Measurements from ENCODE around the gene FOXN3.
"Not testable (repeated sequence)": the region's sequence is repeated elsewhere in the genome, so short reads cannot be mapped to it uniquely, and the experiment has no call there.

The FOXN3 gene

GRCh38 chr14:89228921-89229639 lies 188.0 kb downstream of the FOXN3 start:
- no peak for DNase-seq (ENCODE audit: low read depth in 3 of 3)

GRCh38 chr14:89227496-89227836 lies 189.6 kb downstream of the FOXN3 start:
- no peak for DNase-seq (ENCODE audit: low read depth in 3 of 3)

- no peak for DNase-seq (ENCODE audit: low read depth in 3 of 3)
These were observed 190.1 kb downstream of the FOXN3 start for GRCh38 chr14:89226801-89227495.

GRCh38 chr14:89225607-89226006 lies 191.4 kb downstream of the FOXN3 start:
- no peak for DNase-seq (ENCODE audit: low read depth in 3 of 3)

GRCh38 chr14:89221109-89221810 lies 195.8 kb downstream of the FOXN3 start:
- DNase-seq (ENCODE audit: low read depth in 3 of 3) = no peak

- no peak for DNase-seq (ENCODE audit: low read depth in 3 of 3)
These were observed 198.0 kb downstream of the FOXN3 start for GRCh38 chr14:89219051-89219450.

- no peak for DNase-seq (ENCODE audit: low read depth in 3 of 3)
These were observed 199.1 kb downstream of the FOXN3 start for GRCh38 chr14:89217891-89218290.

- no peak for DNase-seq (ENCODE audit: low read depth in 3 of 3)
These were observed 201.5 kb downstream of the FOXN3 start for GRCh38 chr14:89215531-89215930.

- no peak for DNase-seq (ENCODE audit: low read depth in 3 of 3)
These were observed 201.9 kb downstream of the FOXN3 start for GRCh38 chr14:89215114-89215513.

GRCh38 chr14:89214221-89214965 lies 202.6 kb downstream of the FOXN3 start:
- DNase-seq (ENCODE audit: low read depth in 3 of 3) = no peak

GRCh38 chr14:89212386-89213235 lies 204.4 kb downstream of the FOXN3 start:
- no peak for DNase-seq (ENCODE audit: low read depth in 3 of 3)

- no peak for DNase-seq (ENCODE audit: low read depth in 3 of 3)
These were observed 207.5 kb downstream of the FOXN3 start for GRCh38 chr14:89209558-89209957.

GRCh38 chr14:89207925-89208328 lies 209.1 kb downstream of the FOXN3 start:
- DNase-seq (ENCODE audit: low read depth in 3 of 3) = no peak

GRCh38 chr14:89206389-89207031 lies 210.5 kb downstream of the FOXN3 start:
- DNase-seq (ENCODE audit: low read depth in 3 of 3) = no peak

- DNase-seq (ENCODE audit: low read depth in 3 of 3) = no peak
These were observed 211.8 kb downstream of the FOXN3 start for GRCh38 chr14:89205137-89205740.

GRCh38 chr14:89202413-89203190 lies 214.4 kb downstream of the FOXN3 start:
- no peak for DNase-seq (ENCODE audit: low read depth in 3 of 3)

GRCh38 chr14:89201645-89202044 lies 215.4 kb downstream of the FOXN3 start:
- DNase-seq (ENCODE audit: low read depth in 3 of 3) = no peak

- not testable (repeated sequence) for DNase-seq (ENCODE audit: low read depth in 3 of 3)
These were observed 217.7 kb downstream of the FOXN3 start for GRCh38 chr14:89199357-89199756.

GRCh38 chr14:89198544-89199329 lies 218.3 kb downstream of the FOXN3 start:
- no peak for DNase-seq (ENCODE audit: low read depth in 3 of 3)
